HG02678 (cell line): ENCODE data around the gene CEP72.
"Not testable (repeated sequence)": the region's sequence is repeated elsewhere in the genome, so short reads cannot be mapped to it uniquely, and the experiment has no call there.

ENCODE experiments used
- ATAC-seq: cut with Tn5 transposase; IDR thresholded peaks from one replicate; pipeline ENCODE4 v1.9.1; 2021; ENCODE audit warnings: mild to moderate bottlenecking, moderate library complexity; ENCODE audit not compliant: unreplicated experiment

CEP72 gene

GRCh38 chr5:597871-598563 is 14.1 kb upstream of the CEP72 start:
- no peak for ATAC-seq

GRCh38 chr5:598564-598890 is 13.6 kb upstream of the CEP72 start:
- no peak for ATAC-seq

GRCh38 chr5:600886-601541 is 11.1 kb upstream of the CEP72 start:
- no peak for ATAC-seq

DNA sequence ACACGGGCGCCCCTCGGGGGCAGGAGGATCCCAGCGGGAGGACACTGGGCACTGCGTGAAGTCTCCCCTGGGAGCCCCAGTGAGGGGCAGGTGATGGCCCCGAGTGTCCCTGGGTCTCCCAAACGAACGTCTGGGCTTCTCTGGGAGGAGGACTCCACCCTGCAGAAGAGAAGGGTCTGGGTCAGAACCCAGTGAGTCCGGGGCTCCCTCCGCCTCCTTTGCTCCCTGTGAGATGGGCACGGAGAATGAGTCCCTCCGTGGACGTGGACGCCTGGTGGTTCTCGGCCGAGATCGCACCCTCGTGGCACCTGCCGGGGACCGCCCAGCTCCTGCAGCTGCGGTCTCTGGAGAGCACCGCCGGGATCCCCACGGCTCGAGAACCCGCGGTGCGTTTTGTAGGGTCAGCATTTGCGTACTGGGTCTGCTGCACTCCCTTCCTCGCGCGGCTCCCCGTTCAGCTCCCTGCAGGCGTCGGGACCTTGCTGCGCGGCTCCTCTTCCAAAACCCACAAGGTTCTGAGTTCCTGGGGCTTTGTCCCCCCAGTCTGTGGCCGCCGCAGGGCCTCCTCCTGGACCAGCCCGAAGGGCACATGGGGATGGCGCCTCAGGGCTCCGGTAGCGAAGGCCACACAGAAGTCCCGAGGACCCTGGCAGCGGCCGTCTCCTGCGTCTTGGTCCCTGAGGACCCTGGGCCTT is 10.2 kb upstream of the CEP72 start:
- ATAC-seq, result no peak

GRCh38 chr5:602466-603035 is 9.6 kb upstream of the CEP72 start:
- ATAC-seq, result no peak

DNA sequence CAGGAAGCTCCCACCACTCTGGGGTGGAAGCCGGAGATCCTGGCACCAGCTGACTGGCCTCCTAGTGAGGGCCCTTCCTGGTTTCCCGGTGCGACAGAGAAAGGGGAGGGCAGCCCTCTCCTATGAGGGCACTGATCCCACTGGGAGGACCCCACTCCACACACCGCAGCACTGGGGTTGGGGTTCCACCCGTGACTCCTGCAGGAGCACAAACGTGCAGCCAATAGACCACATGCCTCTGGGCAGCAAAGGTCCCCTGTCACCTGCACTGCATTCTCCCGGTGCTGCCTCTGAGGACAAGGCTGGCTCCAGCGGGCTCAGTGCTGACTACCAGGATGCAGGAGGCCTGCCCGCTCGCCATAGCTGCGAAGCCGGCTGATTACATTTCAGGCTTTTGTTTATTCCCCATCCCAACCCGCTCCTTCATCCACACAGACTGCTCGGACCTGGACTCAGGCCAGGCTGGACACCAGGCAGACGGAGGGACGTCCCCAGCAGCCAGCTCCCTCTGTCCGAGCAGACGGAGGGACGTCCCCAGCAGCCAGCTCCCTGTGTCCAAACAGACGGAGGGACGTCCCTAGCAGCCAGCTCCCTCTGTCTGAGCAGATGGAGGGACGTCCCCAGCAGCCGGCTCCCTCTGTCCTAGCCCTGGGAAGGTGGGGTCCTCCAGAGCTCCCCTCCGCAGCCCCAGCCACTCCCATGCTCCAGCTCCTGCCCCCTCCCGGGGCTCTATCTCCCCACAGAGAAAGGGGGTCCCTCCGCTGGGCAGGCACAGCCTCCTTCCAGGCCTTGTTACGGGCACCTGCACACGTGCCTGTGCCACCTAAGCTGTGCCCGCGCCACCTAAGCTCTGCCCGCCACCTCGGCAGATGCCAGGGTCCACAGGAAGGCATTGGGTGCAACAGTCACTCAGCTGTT is 8.8 kb upstream of the CEP72 start:
- ATAC-seq, result no peak

GRCh38 chr5:604391-604831 is 7.7 kb upstream of the CEP72 start:
- ATAC-seq, result no peak

GRCh38 chr5:605090-605489 is 7.0 kb upstream of the CEP72 start:
- not testable (repeated sequence) for ATAC-seq

DNA sequence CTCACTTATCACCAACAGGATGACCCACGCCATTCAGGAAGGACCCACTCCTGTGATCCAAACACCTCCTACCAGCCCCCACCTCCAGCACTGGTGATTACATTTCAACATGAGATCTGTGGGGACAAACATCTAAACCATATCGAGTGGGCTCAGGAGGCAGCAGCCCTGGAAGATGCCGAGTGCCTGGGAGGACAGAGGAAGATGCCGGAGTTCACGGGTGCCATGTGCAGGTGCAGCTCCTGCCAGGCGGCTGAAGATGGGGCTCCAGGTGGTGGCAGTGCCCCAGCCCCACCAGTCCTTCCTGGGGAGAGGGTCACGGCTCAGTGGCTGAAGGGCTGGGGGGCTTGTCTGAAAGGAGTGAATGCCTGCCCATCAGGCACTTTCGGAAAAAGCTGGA is 6.1 kb upstream of the CEP72 start:
- ATAC-seq, result no peak

DNA sequence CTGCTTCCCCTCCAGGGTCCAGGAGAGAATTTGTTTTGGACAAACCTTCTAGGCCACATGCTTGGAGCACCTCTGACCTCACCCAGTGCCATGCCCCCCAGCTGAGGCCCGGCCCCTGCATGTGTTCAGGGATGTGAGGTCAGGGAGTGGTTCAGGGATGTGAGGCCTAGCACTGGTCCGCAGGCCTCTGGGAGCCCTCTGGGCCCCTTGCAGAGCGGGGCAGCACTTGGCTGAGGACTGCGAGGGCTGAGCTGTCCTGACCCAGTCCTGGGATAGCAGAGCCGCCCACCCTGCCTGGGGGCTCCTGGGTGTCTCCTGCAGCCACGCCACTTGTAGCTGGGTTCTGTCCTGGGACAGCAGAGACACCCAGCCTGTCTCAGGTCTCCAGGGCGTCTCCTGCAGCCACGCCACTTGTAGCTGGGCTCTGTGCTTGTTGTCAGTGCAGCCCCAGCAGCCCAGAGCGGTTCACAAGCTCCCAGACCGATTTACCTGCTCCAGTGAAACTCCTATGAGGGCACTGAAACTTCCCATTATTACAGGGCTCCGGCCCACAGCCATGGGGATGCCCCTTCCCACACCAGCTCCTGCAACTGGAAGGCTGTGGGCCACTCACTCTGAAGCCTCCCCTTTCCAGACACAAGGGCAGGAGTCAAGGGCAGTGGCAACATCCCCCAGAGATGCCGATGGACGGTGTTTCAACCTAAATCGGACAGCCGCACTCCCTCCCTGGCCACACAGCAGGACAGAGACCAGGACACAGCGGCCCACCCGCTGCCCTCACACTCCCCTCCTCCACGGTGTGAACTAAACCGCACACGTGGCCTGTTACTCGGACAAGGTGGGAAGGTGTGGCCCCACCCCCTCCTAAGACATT is 5.4 kb upstream of the CEP72 start:
- no peak for ATAC-seq

GRCh38 chr5:607541-608428 is 4.4 kb upstream of the CEP72 start:
- ATAC-seq, result peak; percentile 48

DNA sequence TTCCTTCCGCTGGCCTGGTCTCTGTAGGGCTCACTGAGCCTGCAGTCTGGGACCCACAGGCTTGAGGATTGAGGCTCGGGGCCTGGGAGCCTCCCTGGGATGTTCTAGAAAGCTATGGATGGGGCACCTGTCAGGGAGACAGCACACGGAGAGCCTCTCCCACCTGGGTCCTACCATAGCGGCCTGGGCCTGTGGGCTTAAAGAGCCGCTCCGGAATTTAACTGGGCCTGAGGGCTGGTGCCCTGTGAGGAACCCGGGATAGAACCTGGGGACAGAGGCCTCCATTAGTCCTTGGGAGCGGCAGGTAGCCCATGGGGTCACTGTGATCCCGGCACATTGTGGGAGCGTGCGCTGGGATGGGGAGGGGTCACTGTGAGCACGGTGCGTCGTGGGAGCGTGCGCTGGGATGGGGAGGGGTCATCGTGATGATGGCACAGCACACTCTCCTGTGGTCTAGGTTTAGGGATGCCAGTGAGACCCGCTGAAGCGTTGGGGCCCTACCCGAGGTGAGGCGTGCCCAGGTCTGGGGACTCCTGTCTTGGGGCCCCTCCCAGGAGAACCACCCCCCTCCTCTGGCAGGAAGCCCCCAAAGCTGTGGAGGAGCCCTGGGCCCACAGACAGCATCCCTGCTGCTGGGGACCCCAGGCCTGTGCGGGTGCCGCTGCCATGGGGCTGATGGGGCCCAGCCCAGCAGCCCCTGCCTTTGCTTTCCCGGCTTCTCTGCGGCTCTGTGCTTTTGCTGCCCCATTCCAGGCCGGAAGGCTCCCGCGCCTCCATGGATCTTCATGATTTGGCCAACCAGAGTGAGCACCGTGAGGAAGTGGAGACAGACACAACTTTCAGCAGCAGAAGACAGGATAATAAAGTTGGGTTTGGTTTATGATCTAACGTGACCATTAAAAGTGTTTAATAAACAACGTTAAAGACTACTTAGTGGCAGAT is 3.4 kb upstream of the CEP72 start:
- no peak for ATAC-seq

GRCh38 chr5:609506-609905 is 2.6 kb upstream of the CEP72 start:
- ATAC-seq, result no peak

DNA sequence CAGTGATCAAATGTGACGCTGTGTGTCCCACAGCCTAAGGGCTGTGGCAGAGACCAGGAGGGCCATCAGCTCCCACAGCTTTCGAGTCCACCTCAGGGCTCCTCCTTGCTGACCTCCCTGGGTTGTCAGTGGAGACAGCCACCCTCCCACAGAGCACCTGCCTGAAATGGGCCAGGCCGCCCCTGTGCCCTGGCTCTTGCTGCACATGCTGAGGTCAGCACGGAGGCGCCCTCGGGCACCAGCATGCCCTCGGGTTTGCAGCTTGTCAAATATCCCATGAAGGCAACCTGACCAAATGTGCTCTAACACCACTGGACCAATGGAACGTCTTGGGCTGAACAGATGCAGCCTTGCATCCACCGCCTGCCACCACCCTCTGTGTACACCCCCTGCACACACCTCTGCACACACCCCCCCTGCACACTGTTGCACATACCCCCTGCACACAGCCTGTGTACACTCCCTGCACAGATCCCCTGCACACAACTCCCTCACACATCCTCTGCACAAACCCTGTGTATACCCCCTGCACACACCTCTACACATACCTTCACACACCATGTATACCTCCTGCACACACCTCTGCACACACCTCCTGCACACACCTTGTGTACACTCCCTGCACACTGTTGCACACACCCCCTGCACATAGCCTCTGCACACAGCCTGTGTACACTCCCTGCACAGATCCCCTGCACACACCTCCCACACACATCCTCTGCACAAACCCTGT is 2.0 kb upstream of the CEP72 start:
- no peak for ATAC-seq

DNA sequence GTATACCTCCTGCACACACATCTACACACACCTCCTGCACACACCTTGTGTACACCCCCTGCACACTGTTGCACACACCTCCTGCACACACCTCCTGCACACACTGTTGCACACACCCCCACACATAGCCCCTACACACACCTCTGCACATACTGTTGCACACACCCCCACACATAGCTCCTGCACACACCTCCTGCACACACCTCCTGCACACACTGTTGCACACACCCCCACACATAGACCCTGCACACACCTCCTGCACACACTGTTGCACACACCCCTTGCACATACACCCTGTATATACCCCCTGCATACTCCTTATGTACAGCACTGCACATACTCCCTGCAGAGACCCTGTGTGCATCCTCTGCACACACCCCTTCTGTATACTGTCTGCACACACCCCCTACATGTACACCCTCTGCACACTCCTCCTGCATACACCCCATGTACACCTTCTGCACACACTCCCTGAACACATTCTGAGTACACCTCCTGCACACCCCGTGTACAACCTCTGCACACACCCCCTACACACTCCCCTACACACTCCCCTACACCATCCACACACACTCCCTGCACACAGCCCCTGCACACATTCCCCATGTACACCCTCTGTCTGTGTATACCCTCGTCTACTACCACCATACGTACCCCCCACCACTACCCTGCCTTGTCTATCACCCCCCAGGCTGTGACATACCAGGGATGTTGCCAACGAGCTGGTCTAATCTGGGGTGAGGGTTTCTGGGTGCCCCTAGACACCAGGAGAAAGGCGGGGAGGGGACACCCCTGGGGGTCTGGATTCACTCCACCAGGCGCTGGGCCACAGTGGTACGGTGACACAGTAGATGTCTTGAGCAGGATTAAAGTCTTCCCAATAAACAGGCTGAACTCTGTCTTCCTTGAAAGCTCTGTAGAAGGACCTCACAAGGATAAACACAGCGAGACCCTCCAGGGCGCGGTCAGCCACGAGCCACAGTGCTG is 1.1 kb upstream of the CEP72 start:
- no peak for ATAC-seq
